ENCODE measurements around the gene PPP2R5C.

GRCh38 chr14:101918065-101918989 lies 156.8 kb downstream of the PPP2R5C start:
- TF ChIP-seq CTCF (conservative IDR thresholded peaks at IDR 0.05; ENCODE audit: low read depth, low read length) (no peak), EZH2 (IDR thresholded peaks at IDR 0.05; ENCODE audit: low read length, unreplicated experiment) (no peak)
